Measurements from ENCODE around the gene SIVA1.
A peak's percentile ranks its signal among the peaks of the same experiment; 100 is the strongest.
"Not testable (repeated sequence)": the region's sequence is repeated elsewhere in the genome, so short reads cannot be mapped to it uniquely, and the experiment has no call there.

SIVA1 gene

DNA sequence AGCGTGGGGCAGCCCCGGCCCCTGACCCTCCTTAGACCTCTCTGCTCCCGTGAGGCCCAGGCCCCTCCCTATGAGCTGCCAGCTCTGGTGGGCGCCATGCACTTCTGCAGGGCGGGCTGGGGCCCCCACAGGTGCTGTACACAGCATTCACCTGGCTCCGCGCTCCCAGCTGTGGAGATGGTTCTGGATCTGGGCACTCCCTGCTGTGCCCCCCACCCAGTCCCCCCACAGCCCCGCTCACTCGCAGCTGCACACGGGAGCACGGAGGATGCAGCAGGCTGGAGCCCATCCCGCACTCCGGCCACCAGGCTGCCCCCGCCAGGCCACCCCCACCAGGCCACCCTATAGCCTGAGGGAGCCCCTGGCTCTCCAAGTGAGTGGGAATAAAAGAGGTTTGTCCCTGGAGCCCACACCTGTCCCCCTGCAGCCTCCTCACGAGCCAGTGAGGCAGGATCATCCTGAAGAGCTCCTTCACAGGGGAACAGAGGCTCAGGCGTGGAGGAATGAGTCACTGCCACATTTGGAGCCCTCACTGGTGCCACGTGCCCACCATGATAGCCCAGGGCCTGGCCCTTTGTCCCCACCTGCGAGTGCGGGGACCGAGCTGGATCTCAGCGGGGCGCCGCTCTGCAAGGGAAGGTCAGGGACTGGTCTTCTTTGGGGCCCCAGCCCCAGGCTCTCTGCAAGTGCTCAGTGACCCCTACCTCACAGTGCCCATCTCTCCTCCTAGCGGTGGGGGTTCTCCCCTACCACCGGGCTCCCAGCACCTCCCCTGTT lies 27.0 kb upstream of the SIVA1 start:
- TF ChIP-seq, protein P1, sequence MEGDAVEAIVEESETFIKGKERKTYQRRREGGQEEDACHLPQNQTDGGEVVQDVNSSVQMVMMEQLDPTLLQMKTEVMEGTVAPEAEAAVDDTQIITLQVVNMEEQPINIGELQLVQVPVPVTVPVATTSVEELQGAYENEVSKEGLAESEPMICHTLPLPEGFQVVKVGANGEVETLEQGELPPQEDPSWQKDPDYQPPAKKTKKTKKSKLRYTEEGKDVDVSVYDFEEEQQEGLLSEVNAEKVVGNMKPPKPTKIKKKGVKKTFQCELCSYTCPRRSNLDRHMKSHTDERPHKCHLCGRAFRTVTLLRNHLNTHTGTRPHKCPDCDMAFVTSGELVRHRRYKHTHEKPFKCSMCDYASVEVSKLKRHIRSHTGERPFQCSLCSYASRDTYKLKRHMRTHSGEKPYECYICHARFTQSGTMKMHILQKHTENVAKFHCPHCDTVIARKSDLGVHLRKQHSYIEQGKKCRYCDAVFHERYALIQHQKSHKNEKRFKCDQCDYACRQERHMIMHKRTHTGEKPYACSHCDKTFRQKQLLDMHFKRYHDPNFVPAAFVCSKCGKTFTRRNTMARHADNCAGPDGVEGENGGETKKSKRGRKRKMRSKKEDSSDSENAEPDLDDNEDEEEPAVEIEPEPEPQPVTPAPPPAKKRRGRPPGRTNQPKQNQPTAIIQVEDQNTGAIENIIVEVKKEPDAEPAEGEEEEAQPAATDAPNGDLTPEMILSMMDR (conservative IDR thresholded peaks at IDR 0.05; ENCODE audit: low read depth, low read length) = no peak
- H3K4me3 ChIP-seq (ENCODE audit: low read length) = no peak overlapping the region
- DNase-seq (ENCODE audit: low read depth) = no peak

DNA sequence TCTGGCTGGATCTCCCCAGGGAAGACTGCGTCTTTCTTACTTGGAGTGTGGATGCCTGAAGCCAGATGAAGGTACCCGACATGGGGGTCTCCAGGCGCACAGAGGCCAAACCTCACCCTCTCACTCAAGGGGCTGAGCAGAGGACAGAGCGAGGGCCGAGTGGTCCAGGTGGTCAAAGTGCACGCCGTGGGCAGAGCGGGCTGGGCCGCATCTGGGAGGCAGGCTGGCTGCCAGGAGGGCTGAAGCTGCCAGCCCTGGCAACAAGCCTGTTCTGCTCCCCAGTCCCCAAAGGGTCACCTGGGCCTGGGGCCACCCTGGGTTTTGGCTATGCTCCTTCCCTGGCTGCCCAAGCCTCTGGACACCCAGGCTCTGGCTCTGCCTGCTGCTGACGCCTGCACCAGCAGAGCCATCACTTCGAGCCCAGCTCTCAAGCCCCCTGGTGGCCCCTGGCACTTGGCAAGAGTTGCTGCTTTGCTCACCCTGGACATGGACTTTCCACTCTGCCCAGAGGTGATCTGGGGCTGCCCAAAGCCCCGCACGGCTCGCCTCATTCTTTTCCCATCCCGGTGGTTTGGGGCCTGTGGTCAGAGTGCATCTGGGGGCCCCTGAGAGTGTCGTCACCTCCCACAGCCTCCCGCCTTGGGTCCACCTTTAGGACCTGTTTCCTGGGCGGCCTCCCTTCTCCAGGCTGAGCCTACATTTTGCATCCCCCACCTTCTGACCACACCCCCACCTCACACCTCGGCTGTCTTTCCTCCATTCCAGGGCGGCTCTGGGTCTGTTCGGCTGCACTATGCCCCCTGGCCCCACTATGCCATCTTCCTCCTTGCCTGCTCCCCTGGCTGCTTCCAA lies 26.1 kb upstream of the SIVA1 start:
- H3K4me3 ChIP-seq (ENCODE audit: low read length) = no peak overlapping the region
- TF ChIP-seq, protein P1 (conservative IDR thresholded peaks at IDR 0.05; ENCODE audit: low read depth, low read length) = peak; percentile 35
- no peak for DNase-seq (ENCODE audit: low read depth)

DNA sequence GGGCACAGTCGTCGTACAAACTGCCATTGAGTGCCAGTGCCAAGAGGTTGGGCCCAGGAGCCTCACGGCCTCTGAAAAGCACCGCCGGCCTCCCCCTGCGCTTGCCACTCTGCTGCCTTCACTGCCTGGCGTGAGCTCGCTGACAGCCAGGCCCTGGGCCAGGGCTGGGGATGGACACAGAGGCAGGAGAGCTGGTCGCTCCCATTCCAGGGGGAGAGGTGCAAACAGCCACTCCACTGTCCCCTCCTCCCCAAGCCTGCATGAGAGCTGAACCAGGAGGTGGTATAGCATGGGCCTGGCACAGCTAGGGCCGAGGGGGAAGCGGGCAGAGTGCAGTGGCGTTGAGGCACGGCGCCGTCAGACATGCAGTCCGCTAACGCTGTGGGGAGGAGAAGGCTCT lies 24.3 kb upstream of the SIVA1 start:
- TF ChIP-seq, protein P1 (conservative IDR thresholded peaks at IDR 0.05; ENCODE audit: low read depth, low read length) = no peak
- H3K4me3 ChIP-seq (ENCODE audit: low read length) = no peak overlapping the region
- DNase-seq (ENCODE audit: low read depth) = no peak

DNA sequence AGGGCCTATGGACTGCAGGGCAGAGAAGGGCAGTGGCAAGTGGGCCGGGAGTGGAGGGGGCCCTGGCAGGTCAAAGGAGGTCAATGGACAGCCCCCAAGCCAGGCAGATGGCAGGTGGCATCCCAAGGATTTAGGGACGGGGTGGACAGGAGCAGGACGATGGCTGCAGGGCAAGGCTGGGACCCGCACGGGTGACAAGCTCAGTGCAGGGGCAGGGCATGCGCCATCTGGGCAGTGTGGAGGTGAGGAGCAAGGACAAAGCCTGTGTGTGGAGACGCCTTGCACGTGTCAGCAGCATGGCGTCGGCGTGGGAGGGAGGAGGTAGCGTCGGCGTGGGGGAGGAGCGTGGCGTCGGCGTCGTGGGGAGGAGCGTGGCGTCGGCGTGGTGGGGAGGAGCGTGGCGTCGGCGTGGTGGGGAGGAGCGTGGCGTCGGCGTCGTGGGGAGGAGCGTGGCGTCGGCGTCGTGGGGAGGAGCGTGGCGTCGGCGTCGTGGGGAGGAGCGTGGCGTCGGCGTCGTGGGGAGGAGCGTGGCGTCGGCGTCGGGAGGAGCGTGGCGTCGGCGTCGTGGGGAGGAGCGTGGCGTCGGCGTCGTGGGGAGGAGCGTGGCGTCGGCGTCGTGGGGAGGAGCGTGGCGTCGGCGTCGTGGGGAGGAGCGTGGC lies 23.6 kb upstream of the SIVA1 start:
- H3K4me3 ChIP-seq (ENCODE audit: low read length); DNase-seq (ENCODE audit: low read depth): not testable (repeated sequence)

DNA sequence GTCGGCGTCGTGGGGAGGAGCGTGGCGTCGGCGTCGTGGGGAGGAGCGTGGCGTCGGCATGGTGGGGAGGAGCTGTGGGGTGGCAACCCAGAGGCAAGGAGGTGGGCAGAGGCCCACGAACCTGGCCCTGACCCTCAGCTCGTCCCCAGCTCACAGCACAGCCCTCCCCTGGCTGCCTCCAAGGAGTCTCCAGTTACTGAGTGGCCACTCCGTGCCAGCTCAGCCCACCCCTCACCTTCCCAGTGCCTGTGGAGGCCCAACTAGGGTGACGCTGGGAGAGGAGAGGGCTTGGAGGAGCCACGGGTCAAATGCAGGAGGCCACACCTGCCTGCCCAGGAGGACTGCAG lies 23.1 kb upstream of the SIVA1 start:
- TF ChIP-seq, protein P1 (conservative IDR thresholded peaks at IDR 0.05; ENCODE audit: low read depth, low read length) = no peak
- H3K4me3 ChIP-seq (ENCODE audit: low read length) = no peak overlapping the region
- DNase-seq (ENCODE audit: low read depth) = no peak

DNA sequence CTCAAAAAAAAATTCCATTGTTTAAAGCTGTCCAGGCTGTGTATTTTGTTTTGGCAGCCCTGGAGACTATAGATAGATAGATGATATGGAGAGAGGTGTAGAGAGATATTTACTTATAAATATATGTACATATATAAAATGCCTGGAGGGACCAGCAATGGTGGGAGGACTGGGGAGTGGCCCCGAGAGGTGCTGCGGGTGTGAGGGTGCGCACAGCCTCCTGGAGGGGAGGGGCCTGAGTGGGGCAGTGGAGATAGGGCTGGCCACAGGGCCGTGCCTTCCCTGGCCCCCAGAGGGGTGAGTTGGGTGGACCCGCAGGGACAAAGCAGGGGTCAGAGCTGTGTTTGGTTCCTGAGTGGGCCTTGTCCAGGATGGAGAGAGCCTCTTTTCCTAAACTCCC lies 22.5 kb upstream of the SIVA1 start:
- no peak for DNase-seq (ENCODE audit: low read depth)
- H3K4me3 ChIP-seq (ENCODE audit: low read length) = no peak overlapping the region

More for the DNA sequence above, 22.5 kb upstream of the SIVA1 start:
- TF ChIP-seq, protein P1 (conservative IDR thresholded peaks at IDR 0.05; ENCODE audit: low read depth, low read length) = no peak

Data from retinal pigment epithelial cell (primary cell).